Liver (tissue), 9 donors: ENCODE measurements around the gene TFAP2D. TPM values are rescaled to one million over a fixed set of nuclear protein-coding genes. Genes with fewer than 3 reads are reported as not detected.

Experiments used
- DNase-seq: peaks from one replicate; pipeline ENCODE4 v3.0.0-alpha.2; 2017; ENCODE audit warnings: low spot score
- H3K27ac ChIP-seq, 2 donors: one replicate each; pipeline ENCODE4 v1.7.0; 2013; ENCODE audit warnings: inconsistent platforms in 2 of 2, low read length in 2 of 2, control low read depth in 1 of 2, low read depth in 1 of 2, mild to moderate bottlenecking in 1 of 2
- H3K27me3 ChIP-seq, 4 donors: one replicate each; pipeline versions ENCODE4 v1.6.1 to v1.7.0; 2013; ENCODE audit warnings: low read length in 3 of 4, inconsistent platforms in 1 of 4, mild to moderate bottlenecking in 1 of 4, moderate library complexity in 1 of 4; ENCODE audit not compliant: control insufficient read depth in 4 of 4, insufficient read depth in 4 of 4
- H3K36me3 ChIP-seq, 4 donors: one replicate each; pipeline versions ENCODE4 v1.6.1 to v1.7.0; 2013; ENCODE audit warnings: low read length in 3 of 4, mild to moderate bottlenecking in 3 of 4, low read depth in 1 of 4, moderate library complexity in 1 of 4; ENCODE audit not compliant: control insufficient read depth in 4 of 4, insufficient read depth in 3 of 4
- H3K4me1 ChIP-seq, 4 donors: one replicate each; pipeline versions ENCODE4 v1.6.1 to v1.7.0; 2013; ENCODE audit warnings: low read length in 3 of 4, mild to moderate bottlenecking in 3 of 4, moderate library complexity in 1 of 4; ENCODE audit not compliant: control insufficient read depth in 4 of 4, insufficient read depth in 4 of 4
- H3K4me3 ChIP-seq, 3 donors: one replicate each; pipeline versions ENCODE4 v1.6.1 to v1.7.0; 2013; ENCODE audit warnings: low read length in 3 of 3, control low read depth in 1 of 3, low read depth in 1 of 3, mild to moderate bottlenecking in 1 of 3
- H3K9ac ChIP-seq, 2 donors: one replicate each; pipeline ENCODE4 v1.7.0; 2013; ENCODE audit warnings: low read length in 2 of 2, mild to moderate bottlenecking in 2 of 2, moderate library complexity in 2 of 2, control low read depth in 1 of 2, low read depth in 1 of 2
- H3K9me3 ChIP-seq, 4 donors: one replicate each; pipeline versions ENCODE4 v1.6.1 to v1.7.0; 2013; ENCODE audit warnings: low read length in 3 of 4; ENCODE audit not compliant: control insufficient read depth in 4 of 4
- EGR1 ChIP-seq, 2 donors: IDR thresholded peaks; 2 replicates each; pipeline ENCODE4 v1.6.1; 2016 to 2018; ENCODE audit warnings: antibody characterized with exemption in 2 of 2, low read depth in 2 of 2
- FOXA1 ChIP-seq: IDR thresholded peaks from 2 replicates; pipeline ENCODE4 v1.6.1; 2016; ENCODE audit warnings: antibody characterized with exemption
- GABPA ChIP-seq, 2 donors: IDR thresholded peaks in 1 of 2; conservative IDR thresholded peaks in 1 of 2; 2 replicates each; pipeline ENCODE4 v1.6.1; 2016; ENCODE audit warnings: antibody characterized with exemption in 2 of 2, mild to moderate bottlenecking in 1 of 2, moderate library complexity in 1 of 2
- HNF4A ChIP-seq, 2 donors: conservative IDR thresholded peaks; 2 replicates each; pipeline ENCODE4 v1.6.1; 2016; ENCODE audit warnings: antibody characterized with exemption in 2 of 2, mild to moderate bottlenecking in 2 of 2
- HNF4G ChIP-seq: IDR thresholded peaks from 2 replicates; pipeline ENCODE4 v1.6.1; 2016; ENCODE audit warnings: antibody characterized with exemption
- JUND ChIP-seq, 2 donors: IDR thresholded peaks; 2 replicates each; pipeline ENCODE4 v1.6.1; 2016; ENCODE audit warnings: antibody characterized with exemption in 2 of 2
- NR2F2 ChIP-seq: IDR thresholded peaks from 2 replicates; pipeline ENCODE4 v1.6.1; 2016; ENCODE audit warnings: antibody characterized with exemption
- RXRA ChIP-seq, 2 donors: IDR thresholded peaks; 2 replicates each; pipeline ENCODE4 v1.6.1; 2017 to 2018; ENCODE audit warnings: antibody characterized with exemption in 2 of 2, mild to moderate bottlenecking in 1 of 2
- SP1 ChIP-seq: IDR thresholded peaks from 2 replicates; pipeline ENCODE4 v1.6.1; 2018; ENCODE audit warnings: antibody characterized with exemption, mild to moderate bottlenecking
- TAF1 ChIP-seq: conservative IDR thresholded peaks from 2 replicates; pipeline ENCODE4 v1.6.1; 2016; ENCODE audit warnings: antibody characterized with exemption, mild to moderate bottlenecking
- YY1 ChIP-seq: IDR thresholded peaks from 2 replicates; pipeline ENCODE4 v1.6.1; 2016; ENCODE audit warnings: antibody characterized with exemption, mild to moderate bottlenecking
- WGBS: extraction: QIAGEN DNeasy Blood & Tissue Kit; methylation state at CpG from one replicate; pipeline ENCODE4 v1.1.7; 2013; 5-methylcytosine and 5-hydroxymethylcytosine counted together
- polyA plus RNA-seq, 2 donors: library from polyadenylated mRNA; stranded (reverse) in 1 of 2; unstranded in 1 of 2; fragments of 200-250 nt in 1 of 2; fragments of >200 nt in 1 of 2; fragmentation: Nextera tagmentation in 1 of 2; extraction: Ambion mirVana in 1 of 2; gene quantifications; one replicate each; pipeline versions ENCODE4 v1.2.1 to v1.2.3, GENCODE V29; 2013 to 2015
- total RNA-seq, 2 donors: library from RNA; depleted of rRNA; stranded (reverse); fragments of >200 nt; gene quantifications; one replicate each; pipeline ENCODE4 v1.2.3, GENCODE V29; 2014
- TF ChIP-seq, protein P1 (sequence below): fragments of 150-350 bp; IDR thresholded peaks from 2 replicates; pipeline ENCODE4 v1.5.1; 2017; ENCODE audit warnings: improper control_type of control experiment, low read depth, low read length; ENCODE audit not compliant: missing input control
- TF ChIP-seq, protein P2 (sequence below): IDR thresholded peaks from 2 replicates; pipeline ENCODE4 v1.6.1; 2016; ENCODE audit warnings: antibody characterized with exemption, mild to moderate bottlenecking
- TF ChIP-seq, protein P3 (sequence below): IDR thresholded peaks from 2 replicates; pipeline ENCODE4 v1.6.1; 2016; ENCODE audit warnings: antibody characterized with exemption
- TF ChIP-seq, protein P4 (sequence below): IDR thresholded peaks from 2 replicates; pipeline ENCODE4 v1.6.1; 2016; ENCODE audit warnings: antibody characterized with exemption
- donor health status: healthy.
- donor health status: healthy.
- donor health status: healthy.
- donor health status: healthy.
- donor health status: healthy.

The TFAP2D gene
- total and polyA plus RNA-seq, 4 donors, result not detected

DNA sequence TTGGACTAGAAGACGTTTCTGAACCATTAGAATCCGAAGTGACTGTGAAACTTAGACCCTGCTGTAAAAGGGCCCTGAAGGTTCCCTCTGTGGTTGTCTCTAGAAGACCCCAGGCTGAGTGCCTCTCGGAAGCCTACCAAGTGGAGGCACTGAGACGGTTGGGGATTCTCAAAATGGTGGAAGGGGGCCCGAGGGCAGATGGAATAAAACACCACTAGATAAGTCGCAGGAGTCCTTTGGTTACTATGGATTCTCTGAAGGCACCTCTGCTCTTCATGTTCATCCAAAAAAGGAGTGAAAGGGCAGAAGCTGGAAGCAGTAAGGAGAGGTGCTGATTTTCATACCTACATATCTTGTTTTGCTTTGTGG lies 4.0 kb upstream of the TFAP2D start (continued):
- TF ChIP-seq, protein P1, sequence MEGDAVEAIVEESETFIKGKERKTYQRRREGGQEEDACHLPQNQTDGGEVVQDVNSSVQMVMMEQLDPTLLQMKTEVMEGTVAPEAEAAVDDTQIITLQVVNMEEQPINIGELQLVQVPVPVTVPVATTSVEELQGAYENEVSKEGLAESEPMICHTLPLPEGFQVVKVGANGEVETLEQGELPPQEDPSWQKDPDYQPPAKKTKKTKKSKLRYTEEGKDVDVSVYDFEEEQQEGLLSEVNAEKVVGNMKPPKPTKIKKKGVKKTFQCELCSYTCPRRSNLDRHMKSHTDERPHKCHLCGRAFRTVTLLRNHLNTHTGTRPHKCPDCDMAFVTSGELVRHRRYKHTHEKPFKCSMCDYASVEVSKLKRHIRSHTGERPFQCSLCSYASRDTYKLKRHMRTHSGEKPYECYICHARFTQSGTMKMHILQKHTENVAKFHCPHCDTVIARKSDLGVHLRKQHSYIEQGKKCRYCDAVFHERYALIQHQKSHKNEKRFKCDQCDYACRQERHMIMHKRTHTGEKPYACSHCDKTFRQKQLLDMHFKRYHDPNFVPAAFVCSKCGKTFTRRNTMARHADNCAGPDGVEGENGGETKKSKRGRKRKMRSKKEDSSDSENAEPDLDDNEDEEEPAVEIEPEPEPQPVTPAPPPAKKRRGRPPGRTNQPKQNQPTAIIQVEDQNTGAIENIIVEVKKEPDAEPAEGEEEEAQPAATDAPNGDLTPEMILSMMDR, result no peak
- TF ChIP-seq HNF4G (no peak), RXRA (IDR thresholded peaks at IDR 0.05) (no peak), HNF4A (conservative IDR thresholded peaks at IDR 0.05) (no peak)

DNA sequence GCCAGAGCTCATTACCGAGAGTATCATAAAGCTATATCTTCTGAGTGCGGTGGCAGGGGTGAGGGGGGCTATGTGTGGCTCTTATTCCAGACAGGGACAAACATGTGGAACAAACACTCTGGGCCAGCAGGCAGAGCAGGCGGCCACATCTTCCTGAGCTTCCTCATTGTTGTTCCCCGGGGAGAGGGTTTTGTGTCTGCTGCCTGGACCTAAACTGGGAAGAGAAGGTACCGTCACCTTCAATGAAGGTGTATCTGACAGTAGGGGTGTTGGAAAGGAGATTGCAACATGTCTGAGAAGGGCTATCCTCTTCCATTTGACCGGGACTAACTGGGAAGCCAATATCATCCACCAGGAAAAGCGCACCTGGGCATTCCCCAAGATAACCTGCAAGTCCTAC lies 1.6 kb upstream of the TFAP2D start:
- no peak for TF ChIP-seq JUND (IDR thresholded peaks at IDR 0.05)
- TF ChIP-seq YY1, result no peak
- TF ChIP-seq NR2F2, result no peak
- no peak for TF ChIP-seq GABPA (IDR thresholded peaks at IDR 0.05 in 1 of 2, conservative IDR thresholded peaks at IDR 0.05 in 1 of 2)
- TF ChIP-seq SP1, result no peak
- TF ChIP-seq, protein P2, sequence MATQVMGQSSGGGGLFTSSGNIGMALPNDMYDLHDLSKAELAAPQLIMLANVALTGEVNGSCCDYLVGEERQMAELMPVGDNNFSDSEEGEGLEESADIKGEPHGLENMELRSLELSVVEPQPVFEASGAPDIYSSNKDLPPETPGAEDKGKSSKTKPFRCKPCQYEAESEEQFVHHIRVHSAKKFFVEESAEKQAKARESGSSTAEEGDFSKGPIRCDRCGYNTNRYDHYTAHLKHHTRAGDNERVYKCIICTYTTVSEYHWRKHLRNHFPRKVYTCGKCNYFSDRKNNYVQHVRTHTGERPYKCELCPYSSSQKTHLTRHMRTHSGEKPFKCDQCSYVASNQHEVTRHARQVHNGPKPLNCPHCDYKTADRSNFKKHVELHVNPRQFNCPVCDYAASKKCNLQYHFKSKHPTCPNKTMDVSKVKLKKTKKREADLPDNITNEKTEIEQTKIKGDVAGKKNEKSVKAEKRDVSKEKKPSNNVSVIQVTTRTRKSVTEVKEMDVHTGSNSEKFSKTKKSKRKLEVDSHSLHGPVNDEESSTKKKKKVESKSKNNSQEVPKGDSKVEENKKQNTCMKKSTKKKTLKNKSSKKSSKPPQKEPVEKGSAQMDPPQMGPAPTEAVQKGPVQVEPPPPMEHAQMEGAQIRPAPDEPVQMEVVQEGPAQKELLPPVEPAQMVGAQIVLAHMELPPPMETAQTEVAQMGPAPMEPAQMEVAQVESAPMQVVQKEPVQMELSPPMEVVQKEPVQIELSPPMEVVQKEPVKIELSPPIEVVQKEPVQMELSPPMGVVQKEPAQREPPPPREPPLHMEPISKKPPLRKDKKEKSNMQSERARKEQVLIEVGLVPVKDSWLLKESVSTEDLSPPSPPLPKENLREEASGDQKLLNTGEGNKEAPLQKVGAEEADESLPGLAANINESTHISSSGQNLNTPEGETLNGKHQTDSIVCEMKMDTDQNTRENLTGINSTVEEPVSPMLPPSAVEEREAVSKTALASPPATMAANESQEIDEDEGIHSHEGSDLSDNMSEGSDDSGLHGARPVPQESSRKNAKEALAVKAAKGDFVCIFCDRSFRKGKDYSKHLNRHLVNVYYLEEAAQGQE, result no peak
- TF ChIP-seq, protein P3, sequence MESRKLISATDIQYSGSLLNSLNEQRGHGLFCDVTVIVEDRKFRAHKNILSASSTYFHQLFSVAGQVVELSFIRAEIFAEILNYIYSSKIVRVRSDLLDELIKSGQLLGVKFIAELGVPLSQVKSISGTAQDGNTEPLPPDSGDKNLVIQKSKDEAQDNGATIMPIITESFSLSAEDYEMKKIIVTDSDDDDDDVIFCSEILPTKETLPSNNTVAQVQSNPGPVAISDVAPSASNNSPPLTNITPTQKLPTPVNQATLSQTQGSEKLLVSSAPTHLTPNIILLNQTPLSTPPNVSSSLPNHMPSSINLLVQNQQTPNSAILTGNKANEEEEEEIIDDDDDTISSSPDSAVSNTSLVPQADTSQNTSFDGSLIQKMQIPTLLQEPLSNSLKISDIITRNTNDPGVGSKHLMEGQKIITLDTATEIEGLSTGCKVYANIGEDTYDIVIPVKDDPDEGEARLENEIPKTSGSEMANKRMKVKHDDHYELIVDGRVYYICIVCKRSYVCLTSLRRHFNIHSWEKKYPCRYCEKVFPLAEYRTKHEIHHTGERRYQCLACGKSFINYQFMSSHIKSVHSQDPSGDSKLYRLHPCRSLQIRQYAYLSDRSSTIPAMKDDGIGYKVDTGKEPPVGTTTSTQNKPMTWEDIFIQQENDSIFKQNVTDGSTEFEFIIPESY, result no peak
- TF ChIP-seq, protein P4, sequence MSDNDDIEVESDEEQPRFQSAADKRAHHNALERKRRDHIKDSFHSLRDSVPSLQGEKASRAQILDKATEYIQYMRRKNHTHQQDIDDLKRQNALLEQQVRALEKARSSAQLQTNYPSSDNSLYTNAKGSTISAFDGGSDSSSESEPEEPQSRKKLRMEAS, result no peak
- TF ChIP-seq FOXA1, result no peak
- TF ChIP-seq RXRA (IDR thresholded peaks at IDR 0.05), result no peak
- TF ChIP-seq, protein P1, result no peak
- no peak for TF ChIP-seq EGR1 (IDR thresholded peaks at IDR 0.05; ENCODE audit: low read depth in 2 of 2)
- TF ChIP-seq TAF1, result no peak
- Histone ChIP-seq H3K27ac (no peak overlapping the region), H3K4me1 (peaks cover 0 to 3% (median under 1%) of the 10 kb centered on the region in 4 donors), H3K27me3 (peaks cover 0 to 14% (median 8%) of the 10 kb centered on the region in 4 donors), H3K4me3 (no peak overlapping the region), H3K9me3 (no peaks in the 10 kb centered on the region), H3K36me3 (no peaks in the 10 kb centered on the region), H3K9ac (no peak overlapping the region)
- 16% methylated on average over 7 of the region's 7 CpGs for WGBS
- DNase-seq, result no peak
